NCI-H2081 treated with DMSO at 0.1 percent for 48 hours (cell line): ENCODE data around the gene PRSS56.

Experiments
- DNase-seq: peaks from one replicate; lab custom pipeline; 2025; lab: John Stamatoyannopoulos, UW

The PRSS56 gene

DNA sequence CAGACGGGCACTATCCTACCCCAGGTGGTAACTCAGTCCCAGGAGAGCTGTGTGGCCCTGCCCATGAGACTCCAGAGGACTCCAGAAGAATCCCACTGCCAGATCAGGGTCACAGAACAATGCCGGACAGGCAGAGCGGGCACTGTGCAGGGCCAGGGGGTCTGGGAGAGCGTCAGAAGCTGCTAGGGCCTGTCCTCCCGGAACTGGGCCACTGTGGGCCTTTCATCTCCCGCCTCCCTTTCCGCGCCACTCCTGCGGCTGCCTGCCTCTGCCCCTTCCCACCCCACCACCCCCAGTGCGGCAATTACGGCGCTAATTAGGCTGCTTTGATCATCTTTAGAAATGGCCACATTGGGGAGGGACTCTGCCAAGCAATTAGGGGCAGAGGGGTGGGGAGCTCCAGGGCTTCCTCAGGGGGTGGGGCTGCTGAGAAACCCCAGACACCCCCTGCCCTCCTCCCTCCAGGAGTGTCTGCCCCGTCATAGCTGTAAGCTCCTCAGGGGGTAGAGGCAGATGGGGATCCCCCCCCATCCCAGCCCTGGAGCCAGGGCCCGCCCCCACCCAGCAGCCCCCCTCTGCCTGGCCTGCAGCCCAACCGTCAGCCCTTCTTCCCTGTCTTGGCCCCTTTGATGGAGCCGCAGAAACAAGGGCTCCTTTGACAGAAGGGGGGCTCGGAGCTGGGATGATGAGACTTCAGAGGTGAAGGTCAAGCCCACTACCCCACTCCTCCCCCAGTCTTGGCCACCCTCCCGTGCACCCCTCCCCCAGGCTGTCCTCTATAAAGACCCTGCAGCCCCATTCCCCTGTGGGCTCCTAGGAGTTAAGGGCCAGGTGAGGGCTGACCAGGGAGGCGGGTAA is at the start of gene PRSS56:
TSS of gene PRSS56 (plus strand) at position 808 of the 858 bp plus-strand sequence. CDS start 211 bp downstream, outside the sequence.
- no peak for DNase-seq

GRCh38 chr2:232473467-232473890 is 46.7 kb upstream of the PRSS56 start:
- DNase-seq: no peak

- DNase-seq: no peak
These were observed 44.1 kb upstream of the PRSS56 start for GRCh38 chr2:232476045-232476444.

DNA sequence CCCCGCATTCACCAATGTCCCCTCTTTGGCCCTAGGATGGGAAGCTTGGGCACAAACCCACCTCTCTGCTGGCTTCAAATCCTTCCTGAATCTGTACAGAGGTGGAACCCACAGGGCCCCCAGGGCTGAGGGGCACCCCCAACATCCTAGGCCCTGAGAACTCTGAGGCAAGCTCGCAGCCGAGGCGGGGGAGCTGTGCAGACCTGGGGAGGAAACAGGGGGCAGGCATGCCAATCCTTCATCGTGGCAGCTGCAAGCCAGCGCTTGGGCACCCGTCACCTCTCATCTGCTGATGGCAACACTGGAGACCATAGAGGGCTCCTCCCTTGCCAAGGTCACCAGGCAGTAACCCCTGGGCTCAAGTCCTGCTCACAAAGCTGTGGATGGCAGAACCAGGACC is 43.4 kb upstream of the PRSS56 start:
- DNase-seq: no peak

GRCh38 chr2:232477751-232478510 is 42.3 kb upstream of the PRSS56 start:
- no peak for DNase-seq

GRCh38 chr2:232478571-232479340 is 41.4 kb upstream of the PRSS56 start:
- no peak for DNase-seq

- no peak for DNase-seq
These were observed 40.6 kb upstream of the PRSS56 start for GRCh38 chr2:232479341-232480200.

GRCh38 chr2:232480201-232481190 is 39.7 kb upstream of the PRSS56 start:
- DNase-seq: no peak

- no peak for DNase-seq
These were observed 38.7 kb upstream of the PRSS56 start for GRCh38 chr2:232481322-232482140.

DNA sequence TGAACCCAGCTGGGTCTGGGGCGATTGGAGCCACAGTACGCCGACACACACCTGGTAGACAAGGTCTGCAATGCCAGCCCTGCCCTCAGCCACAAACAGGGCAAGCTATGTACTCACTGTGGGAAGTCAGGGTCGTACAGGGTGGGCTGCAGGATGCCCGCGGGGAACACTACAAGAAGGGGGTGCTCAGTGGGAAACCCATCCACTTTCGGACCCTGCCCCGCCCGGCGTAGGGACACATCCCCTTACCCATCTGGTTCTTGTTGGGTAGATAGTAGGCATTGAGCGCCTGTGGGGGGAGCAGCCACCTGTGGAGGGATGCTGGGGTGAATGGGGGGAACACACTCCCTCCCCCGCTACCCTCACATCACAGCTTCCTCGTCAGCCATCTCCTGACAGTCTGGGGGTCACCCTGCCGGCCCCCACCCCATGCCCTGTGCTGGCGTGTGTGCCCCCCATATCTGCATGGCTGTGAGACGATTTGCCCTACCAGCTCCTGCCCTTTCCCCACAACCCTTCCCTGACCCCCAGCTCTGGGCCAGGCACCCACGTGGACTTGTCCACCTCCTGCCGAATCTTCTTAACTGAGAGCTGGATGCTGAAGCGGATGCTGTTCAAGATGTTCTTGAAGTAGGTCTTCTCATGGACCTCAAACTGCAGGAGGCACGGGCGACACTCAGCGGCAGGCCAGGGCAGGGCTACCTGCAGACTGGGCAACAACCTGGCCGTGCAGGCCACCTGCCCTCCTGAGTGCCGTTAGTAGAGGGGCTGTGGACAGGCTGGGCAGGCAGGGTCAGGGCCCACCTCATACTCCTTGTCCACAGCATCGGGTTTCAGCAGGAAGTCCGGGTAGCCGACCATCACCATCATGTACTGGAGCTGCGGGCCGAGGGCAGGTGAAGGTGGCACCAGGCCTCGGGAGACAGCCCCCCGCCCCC is 37.6 kb upstream of the PRSS56 start:
- no peak for DNase-seq

DNA sequence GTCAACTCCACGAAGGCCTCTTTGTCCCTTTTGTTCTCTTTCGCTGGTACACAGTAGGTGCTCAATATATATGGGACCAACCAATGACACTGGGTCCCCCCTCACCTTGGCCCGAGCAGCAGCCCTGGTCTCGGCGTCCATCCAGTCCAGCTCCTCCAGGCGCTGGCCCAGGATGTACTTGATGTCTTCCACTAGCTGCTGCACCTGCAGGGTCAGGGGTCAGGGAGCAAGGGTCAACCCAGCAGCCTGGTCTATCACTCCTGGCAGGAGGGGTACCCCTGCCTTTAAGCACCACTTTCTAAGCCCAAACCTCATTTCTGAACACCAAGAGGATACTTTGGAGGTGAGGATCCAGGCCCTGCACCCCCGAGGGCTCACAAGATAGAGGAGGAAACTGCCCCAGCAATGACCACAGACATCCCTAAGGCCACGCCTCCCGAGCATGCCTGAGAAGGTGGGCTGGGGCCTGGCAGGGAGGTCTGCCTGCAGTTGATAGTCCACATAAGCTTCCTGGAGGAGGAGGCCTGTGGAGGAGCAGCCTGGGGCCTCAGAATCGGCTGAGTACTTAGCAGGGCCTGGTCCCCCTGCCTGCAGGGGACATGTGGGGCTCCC is 36.8 kb upstream of the PRSS56 start:
- no peak for DNase-seq

DNA sequence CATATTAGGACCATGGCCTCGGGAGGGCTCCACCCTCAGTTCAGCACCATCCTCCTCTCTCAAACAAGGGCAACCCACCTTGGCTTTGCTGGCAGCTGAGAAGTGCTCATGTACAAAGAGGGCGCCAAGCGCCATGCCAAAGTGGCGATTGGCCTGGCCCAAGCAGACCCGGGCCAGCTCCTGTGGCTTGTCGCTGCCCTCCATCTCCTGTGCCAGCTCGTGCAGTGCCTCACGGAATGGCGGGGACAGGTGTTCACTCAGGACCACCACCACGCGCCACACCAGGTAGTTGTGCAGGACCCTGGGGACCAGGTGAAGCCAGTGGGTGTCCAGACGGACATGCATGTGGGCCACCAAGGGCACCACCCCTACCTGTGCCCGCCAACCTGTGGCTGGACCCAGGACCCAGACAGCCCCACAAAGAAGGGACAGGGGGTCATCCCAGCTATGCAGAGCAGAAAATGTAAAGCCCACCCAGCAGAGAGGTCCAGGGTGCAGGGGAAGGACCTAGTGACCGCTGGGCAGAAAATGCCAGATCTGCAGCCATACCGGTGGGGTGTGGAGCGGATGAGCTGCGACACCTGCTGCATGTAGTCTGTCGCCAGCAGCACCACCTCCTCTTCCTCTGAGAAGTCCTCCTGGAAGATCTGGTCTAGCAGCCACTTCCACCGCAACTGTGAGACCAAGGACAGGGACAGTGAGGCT is 36.1 kb upstream of the PRSS56 start:
- DNase-seq: no peak

DNA sequence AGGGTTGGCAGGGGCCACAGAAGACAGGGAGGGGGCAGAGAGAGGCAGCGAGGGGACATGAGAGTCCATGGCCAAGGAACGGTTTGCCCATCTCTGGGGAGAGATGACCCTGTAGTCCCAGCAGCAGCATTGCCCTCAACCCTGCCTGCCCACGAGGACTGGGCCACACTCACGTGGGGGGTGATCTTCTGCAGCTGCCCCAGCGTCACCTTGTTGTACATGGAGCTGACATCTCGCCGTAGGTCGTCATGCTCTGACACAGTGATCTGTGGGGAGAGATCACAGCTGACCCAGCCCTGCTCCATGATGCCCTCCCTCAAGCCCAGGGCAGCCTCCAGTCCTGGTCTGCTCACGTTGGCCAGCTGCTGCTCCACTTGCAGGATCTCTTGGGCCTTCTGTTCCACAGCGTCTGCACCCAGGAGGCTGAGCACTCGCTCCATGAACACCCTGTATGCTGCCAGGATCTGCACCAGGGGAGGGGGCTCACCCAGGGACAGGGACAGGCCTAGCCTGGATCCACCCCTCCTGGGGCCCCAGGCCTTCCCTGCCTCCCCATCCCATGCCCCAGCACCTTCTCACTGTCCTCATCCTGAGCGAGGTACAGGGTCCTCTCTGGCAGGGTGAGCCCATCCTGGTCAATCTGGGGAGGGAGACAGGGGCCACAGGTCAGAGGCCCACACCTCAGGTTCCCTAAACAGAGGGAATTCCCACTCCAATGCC is 35.4 kb upstream of the PRSS56 start:
- no peak for DNase-seq

GRCh38 chr2:232485348-232485756 is 34.8 kb upstream of the PRSS56 start:
- no peak for DNase-seq

GRCh38 chr2:232485757-232486557 is 34.2 kb upstream of the PRSS56 start:
- DNase-seq: no peak
